T1000 (cell line): ENCODE data around the gene RAD9A.

Source experiments
- DNase-seq: peaks from one replicate; lab custom pipeline; 2025; ENCODE audit warnings: mixed read lengths; lab: John Stamatoyannopoulos, UW

Gene RAD9A

DNA sequence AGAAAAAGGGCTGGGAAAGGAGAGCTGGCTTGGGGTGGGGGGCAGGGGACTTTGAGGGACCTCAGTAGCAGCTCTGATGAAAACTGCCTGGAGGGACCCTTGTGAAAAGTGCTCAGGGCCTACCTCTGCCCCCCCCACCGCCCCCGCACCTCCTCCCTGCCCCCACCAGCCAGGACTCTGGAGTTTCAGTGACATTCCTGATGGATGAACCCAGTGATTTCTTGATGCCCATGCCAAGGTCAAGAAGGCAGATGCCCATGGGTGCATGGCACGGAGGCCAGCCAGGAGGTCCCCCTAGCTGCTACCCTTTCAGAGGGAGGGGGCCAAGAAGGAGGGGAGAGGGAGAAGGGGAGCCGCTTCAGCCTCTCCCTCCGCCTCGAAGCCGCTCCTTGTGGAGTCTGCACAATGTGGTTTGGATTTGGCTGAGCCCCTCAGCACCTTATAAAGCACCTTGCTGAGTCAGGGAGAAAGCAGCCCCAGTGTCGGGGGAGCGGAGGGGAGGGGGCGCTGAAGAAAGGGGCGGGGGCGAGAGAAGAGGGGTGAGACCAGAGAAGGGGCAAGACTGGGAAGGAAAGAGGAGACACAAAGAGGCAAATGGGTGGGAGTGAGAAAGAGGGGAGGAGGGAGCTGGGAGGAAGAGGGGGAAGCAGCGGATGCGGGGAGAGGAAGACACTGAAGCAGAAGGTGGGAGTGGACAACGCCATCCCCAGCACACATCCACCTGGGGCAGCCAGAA, 16.3 kb upstream of the RAD9A start:
- DNase-seq, result no peak

DNA sequence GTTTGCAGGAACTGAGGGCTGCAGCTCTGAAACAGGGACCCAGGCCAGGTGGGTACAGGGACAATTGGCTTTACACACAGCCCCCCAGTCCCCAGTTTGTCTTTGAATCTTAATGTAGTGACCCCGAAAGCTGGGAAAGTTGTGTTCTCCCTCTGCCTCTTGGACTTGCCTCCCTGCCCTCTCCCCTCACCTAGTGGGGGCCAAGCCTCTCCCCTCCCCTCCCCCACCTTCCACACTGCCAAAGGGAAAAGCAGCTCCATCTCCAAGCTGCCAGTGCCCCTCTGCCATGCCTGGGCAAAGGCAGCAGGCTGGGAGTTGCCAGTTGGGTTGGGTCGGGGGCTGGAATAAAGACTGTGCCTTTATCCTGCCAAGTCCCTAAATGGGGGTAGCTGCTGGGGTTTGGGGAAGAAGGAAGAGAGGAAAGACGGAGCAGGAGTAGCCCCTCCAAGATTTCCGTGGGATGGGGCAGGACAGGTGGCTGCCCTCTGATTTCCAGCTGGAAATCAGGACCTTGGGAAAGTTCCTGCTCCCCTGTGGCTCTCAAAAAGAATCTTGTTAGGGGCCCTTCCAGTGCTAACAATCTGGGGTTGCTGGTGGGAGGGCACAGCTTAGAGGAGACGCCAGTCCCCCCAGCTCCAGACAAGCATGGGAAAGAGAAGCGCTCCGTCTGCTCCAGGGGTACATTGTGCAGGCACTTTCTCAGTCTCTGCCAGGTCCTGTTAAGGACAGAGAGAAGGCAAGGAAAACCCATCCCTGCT, 15.5 kb upstream of the RAD9A start:
- no peak for DNase-seq

DNA sequence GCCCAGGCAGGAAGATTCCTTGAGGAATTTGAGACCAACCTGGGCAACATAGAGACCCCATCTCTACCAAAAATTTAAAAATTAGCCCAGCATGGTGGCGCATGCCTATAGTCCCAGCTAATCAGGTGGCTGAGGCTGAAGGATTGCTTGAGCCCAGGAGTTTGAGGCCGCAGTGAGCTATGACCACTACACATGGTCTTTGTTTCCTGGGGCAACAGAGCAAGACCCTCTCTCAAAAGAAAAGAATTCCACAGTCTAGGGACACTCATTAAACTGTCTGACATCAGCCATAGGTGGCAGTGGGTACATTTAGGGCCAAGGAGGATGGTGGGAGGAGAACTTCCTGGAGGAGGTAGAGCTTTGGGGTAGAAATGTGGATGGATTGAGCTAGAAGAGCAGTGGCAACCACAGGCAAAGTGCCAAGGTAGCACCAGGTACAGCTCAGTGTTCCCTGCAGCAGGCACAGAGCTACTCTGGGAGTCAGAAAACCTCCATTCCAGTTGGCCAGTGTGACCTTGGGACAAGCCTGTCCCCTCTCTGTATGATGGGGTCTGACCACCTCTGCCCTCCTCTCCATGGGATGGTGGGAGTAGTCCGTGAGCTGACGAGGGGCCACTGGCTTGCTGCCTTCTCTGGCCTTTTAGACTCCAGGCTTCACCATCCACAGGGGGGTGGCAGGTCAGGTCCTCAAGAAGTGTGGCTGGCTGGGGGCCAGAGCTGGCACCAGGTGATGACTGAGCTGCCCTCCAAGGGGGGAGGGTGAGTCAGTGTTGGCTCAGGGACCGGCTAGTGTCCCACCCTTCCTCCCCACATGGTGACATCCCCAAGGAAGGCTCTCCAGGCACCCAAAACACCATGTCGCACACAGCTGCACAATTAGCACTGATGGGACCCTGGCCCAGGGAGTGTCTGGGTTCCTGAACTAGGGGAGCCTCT, 14.6 kb upstream of the RAD9A start:
- no peak for DNase-seq

DNA sequence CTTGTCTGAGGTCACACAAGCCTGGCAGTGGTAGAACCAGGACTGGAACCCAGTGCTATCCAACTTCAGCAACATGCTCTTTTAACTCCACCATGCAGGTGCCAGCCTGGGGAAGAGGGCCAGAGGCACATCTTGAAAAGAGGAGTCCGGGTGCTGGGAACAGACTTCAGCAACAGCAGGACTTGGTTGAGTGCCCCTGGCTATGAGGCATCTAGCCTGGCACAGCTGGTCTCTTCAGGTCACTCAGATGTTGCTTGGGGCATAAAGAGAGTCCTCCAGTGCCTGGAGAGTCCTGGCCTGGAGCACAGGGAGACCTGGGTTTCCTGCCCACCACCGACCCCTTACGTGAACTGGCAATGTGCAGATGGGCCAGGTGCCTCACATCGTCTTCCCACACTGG, 13.2 kb upstream of the RAD9A start:
- no peak for DNase-seq

DNA sequence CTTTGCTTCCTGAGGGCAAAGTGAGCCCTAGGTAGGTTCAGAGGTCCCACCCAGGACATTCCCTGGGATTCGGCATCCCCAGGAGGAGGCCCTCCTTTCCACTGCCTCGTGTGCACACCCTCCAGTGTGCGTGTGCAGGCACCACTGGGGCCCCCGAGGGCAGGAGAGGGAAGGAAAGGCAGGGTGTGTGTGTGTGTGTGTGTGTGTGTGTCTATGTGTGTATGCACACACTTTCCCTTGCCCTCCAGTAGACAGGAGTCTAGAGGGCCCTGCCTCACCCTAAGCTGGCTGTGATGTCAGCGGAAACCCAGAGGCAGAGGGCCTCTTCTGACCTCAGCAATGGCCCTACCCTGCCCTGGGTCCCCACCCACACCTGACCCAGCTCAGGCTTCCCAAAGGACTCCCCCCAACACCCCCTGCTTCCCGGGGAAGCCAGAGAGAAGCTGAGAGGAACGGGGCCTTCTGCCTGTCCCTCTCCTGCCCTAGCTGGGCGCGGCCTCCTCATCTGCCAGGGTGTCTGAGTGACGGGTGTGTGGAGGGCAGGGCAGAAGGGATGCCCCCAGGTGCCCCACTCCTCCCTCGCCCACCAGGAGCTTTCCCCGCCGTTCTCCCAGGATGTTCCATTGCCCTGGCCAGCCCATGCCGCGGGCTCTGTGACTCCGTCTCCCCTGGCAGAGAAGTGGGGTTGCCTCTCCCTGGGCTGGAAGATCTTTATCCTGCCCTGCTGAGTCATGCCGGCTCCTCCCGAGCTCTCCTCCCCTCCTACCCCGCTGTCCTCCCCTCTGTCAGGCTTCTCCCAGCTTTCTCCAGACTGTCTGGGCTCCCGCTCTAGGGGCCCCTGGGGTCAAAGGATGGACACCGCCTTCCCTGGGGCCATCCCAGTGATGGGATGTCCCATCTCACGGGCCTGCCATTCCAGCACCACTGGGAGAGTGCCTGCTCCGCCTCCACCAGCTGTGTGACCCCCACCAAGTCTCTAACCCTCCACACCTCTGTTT, 12.4 kb upstream of the RAD9A start:
- DNase-seq, result peak; percentile 39

DNA sequence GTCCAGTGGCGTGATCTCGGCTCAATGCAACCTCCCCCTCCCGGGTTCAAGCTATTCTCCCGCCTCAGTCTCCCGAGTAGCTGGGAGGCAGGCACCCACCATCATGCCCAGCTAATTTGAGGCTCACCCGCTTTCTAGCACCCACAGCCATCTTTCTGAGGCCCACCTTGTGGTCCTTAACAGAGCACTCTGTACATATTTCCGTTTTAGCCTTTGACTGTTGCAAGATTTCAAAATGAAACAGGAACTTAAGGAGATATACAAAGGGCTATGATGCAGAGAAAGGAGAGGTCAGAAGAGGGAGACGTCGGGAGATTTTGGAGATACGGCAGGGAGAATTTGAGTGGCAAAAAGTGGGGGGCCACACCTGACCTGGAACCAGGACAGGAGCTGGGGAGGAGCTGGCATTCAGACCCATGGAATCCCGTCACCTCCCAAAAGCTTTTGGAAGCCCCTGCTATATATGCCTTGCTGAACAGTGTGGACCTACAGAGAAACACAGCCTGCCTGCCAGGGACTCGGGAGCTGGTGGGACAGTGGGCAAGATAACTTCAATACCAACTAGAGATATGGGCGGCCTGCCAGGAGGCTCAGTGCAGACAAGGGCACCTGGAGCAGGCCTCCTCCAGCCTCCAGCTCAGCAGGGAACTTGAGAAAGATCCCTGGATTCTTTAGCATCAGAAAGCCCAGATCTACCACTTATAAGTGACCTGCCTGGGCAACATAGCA, 10.4 kb upstream of the RAD9A start:
- DNase-seq, result no peak

DNA sequence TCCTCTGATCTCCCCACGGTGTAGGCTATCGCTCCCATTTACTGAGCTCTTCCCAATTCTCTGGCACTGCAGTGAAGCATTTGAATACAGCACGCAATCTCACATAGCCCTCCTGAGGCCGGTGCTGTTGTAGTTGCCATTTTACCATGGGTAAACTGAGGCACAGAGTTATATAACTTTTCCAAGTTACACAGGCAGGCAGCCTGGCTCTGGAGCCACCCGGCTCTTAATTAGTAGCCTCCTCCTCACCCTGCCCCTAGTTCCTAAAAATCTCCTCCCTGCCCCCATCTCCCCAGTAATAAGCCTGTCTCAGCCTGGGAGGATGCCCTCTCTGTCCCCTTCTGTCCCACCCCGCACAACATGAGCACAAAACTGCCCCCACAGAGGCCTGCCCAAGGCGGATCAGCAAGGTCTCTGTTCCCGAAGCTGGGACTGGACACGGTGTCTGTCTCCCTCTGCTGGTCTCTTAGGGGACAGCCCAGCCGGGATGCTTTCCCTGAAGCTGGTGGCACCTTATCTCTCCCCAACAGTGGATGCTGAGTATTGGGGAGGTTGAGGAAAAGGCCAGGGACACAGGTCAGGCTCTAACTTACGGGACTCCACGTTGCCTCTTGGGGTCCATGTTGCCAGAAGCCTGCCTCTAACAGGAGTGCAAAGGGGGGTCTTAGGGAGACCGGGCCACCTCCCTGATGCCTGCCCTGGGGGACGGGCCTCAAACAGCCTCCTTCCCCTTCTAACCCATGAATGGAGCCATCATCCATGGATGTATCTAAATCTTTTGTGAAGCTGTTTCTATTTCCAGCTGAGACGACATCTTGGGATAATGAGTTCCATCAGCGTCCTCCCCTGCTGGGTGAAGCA, 9.3 kb upstream of the RAD9A start:
- peak; percentile 69 for DNase-seq

DNA sequence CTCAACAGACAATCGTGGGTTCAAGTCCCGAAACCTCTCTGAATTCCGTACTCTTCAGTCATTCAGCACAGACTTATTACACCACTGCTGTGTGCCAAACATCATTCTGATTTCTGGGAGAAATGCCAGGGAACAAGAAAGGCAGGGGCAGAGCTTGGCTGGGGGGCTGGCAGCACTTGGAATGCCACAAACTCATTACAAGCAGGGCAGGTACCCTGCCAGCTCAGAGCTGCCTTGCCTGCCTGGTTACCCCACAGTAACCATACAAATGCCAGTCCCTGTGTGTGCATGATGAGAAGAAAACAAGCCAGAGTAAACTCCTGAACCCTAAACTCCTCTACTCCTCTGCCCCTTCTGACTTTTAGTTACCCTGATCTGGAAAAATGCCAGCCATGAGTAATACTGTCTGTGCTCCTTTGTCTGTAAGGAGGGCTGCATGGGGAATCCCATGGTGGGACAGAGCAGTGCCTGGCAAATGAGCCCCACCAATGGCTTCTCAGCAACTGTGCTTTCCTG, 6.9 kb upstream of the RAD9A start:
- peak; percentile 25 for DNase-seq

DNA sequence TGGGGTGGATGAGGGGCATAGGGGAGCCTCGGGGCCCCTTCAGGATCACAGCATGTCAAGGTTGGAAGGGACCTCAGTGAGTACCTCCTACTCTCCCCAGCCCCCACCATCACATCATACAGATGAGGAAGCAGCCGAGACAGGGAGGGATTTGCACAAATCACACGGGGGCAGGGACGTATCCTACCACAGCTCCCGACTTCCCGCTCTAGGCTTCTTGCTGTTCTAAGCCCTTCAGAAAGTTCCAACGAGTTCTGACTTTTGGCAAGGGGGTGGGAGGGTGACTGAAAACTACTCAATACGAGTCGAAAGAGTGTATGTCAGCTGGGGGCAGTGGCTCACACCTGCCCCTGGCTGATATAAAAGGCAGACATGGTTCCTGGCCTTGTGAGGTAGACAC, 4.7 kb upstream of the RAD9A start:
- DNase-seq, result no peak

DNA sequence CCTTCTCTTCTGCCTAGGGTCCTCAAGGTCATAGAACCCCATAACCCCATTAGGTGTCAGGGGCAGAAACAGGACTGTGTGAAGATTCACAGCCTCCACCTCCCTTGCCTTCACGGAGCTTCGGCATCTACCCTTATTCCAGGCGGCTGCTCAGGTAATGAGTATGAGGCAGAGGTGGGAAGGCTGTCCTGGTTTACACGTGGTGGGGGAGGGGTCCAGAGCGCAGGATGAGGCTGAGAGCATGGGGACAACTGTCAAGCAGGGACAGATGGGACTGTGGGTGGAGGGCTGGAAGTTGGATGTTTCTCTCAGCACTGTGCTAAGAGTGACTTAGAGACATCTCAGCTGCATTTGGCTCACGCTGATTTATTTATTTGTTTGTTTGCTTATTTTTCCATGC, 4.3 kb upstream of the RAD9A start:
- DNase-seq, result no peak

DNA sequence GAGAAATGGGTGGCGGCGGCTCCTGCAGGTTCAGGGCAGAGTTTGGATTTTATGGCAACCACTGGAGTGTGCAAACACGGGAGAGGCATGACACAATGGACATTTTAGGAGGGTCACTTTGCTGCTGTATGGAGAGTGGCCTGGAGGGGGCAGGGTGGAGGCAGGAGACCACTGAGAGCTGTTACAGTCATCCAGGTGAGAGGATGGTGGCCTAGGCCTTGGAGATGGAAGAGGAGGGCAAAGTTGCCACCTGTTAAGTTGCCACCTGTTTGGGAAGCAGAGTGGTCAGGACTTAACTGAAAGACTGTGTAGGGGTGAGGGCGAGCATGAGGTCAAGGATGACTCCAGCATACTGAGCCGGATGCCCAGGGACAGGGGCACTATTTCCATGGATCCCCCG, 2.3 kb upstream of the RAD9A start:
- no peak for DNase-seq

DNA sequence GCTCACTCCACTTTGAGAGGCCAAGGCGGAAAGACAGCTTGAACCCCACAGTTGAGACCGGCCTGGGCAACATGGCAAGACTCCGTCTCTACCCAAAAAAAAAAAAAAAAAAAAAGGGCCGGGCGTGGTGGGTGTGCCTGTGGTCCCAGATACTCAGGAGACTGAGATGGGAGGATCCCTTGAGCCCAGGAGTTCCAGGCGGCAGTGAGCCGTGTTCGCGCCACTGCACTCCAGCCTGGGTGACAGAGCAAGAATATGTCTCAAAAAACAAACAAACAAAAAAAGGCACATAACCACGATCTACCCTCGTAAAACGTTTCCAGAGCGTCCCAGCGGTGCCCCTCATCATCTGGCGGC, 861 bp upstream of the RAD9A start:
- no peak for DNase-seq

DNA sequence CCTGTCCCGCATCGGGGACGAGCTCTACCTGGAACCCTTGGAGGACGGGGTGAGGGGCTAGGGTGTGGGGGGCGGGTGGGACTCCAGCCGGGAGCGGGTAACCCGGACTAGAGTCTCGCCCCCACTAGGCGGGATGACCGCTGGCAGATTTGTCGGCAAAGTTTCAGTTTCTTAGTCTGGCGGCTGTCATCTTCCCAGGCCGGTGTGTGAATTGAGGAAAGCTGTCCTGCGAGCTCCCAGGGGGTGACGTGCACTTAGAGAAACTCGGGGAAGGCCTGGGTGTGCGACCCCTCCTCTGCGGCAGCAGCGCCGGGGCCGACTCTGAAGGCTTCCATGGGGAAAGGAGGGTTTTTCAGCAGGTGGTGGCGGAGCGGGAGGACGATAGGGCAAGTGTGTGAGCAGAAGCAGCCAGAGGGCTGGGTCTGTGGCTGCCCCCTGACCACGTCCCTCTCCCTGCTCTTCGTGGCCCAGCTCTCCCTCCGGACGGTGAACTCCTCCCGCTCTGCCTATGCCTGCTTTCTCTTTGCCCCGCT, 463 bp downstream of the RAD9A start:
- no peak for DNase-seq

DNA sequence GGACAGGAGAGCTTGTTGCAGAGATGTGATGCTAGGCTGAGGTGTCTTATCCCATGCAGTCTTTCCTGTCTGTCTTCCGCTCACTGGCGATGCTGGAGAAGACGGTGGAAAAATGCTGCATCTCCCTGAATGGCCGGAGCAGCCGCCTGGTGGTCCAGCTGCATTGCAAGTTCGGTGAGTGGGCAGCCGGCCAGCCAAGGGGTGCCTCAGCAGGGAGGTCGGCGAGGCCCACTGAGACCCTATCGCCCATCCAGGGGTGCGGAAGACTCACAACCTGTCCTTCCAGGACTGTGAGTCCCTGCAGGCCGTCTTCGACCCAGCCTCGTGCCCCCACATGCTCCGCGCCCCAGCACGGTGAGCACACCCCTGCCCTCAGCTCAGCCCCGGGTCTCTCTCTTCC, 1.7 kb downstream of the RAD9A start:
- DNase-seq, result no peak

DNA sequence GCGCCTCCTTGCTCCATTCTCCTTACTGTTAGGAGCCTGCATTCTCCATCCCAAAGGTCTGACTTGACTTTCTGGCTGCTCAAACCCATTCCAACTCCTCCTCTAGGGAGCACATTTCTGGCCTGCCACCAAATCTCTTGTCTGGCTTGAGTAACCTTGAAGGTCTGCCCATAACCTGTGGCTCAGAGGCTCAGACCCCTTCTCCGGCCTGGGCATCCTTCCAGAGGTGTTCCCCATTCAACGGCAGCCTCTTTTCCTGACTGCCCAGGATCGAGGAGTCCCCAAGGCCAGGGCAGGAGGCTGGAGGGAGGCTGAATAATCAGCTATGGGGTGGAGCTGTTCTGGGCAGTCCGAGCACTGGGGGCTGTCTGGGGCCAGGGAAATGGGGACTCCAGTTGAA, 2.2 kb downstream of the RAD9A start:
- no peak for DNase-seq

DNA sequence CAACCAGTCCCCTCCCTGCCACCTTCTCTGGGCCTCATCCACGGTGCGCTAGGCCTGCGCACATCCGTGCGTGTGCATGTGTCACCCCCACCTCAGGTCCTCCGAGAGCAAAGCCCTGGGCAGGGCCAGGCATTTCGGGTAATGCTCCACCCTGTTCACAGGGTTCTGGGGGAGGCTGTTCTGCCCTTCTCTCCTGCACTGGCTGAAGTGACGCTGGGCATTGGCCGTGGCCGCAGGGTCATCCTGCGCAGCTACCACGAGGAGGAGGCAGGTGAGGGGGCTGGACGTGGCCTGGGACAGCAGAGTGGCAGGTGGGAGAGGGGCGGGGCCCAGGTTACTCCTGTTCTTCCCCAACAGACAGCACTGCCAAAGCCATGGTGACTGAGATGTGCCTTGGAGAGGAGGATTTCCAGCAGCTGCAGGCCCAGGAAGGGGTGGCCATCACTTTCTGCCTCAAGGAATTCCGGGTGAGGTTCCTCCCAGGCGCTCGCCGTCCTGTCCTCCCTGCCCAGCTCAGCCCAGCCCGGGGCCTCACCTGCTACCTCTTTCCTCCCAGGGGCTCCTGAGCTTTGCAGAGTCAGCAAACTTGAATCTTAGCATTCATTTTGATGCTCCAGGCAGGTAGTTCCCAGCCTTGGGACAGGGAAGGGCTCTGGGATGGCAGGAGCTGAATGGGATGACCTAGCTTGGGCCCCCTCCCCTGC, 3.9 kb downstream of the RAD9A start:
- no peak for DNase-seq

DNA sequence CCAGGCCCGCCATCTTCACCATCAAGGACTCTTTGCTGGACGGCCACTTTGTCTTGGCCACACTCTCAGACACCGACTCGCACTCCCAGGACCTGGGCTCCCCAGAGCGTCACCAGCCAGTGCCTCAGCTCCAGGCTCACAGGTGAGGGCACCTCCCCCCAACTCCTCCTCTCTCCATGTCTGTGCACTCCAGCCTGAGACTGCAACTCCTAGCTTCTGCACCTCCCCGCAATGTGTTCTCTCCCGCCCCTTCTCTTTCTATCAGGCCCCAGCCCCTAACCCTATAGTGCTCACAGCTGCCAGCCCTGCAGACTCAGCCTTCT, 4.4 kb downstream of the RAD9A start:
- DNase-seq, result no peak

DNA sequence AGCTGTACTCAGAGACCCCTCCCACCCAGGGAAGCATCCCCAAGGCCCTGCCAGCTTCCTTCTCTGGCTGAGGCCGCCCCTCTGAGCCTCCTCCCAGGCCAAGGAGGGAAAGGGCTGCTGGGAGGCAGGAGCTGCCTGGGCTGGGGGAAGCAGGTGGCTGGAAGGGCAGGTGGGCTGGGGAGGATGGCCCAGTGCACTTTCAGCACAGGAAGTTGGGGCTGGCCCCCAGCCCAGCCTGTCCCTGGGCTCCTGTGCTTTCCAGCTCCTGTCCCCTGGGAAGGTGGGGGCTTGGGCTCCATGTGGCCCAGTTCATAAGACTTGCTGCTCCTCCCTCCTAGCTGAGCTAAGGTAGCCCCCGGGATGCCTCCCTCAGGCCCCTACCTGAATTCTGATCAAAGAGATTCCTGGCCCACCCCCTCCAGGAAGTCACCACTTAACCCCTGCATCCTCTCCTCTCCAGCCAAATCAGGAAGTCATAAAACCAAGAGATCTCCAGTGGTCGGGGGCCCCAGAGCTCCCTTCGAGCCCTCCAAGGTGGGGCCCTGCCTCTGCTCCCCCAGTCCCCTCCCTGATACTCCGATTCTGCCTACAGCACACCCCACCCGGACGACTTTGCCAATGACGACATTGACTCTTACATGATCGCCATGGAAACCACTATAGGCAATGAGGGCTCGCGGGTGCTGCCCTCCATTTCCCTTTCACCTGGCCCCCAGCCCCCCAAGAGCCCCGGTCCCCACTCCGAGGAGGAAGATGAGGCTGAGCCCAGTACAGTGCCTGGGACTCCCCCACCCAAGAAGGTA, 5.0 kb downstream of the RAD9A start:
- no peak for DNase-seq
